ENCODE data around the gene COL28A1. TPM values are rescaled to one million over a fixed set of nuclear protein-coding genes. Genes with fewer than 3 reads are reported as not detected.

The COL28A1 gene
- total RNA-seq, 5 donors from 2014 or later (not counting 1 experiment from before 2014, with no cell fraction given), result 0.09 to 0.23 (median 0.19) TPM; not detected in 1

GRCh38 chr7:7333610-7334009 lies 202.1 kb downstream of the COL28A1 start:
- no peak overlapping the region for H3K27ac ChIP-seq (ENCODE audit: low read length)
- Mint-ChIP-seq H3K27me3 (peaks cover 0 to 11% of the 10 kb centered on the region in 2 donors), H3K27ac (no peak overlapping the region), H3K9me3 (no peaks in the 10 kb centered on the region), H3K4me3 (no peak overlapping the region), H3K36me3 (no peaks in the 10 kb centered on the region), H3K4me1 (peaks cover 4 to 6% (median 4%) of the 10 kb centered on the region in 3 donors)
- H3K4me3 ChIP-seq (ENCODE audit: control insufficient read depth in 1 of 2, extremely low read depth in 1 of 2, low read length in 1 of 2), result no peak overlapping the region
- CTCF ChIA-PET, result no interaction called here
- no peaks in the 10 kb centered on the region for H3K36me3 ChIP-seq (ENCODE audit: control insufficient read depth in 2 of 2, extremely low read depth in 1 of 2, insufficient read depth in 1 of 2, low read length in 1 of 2)
- no peaks in the 10 kb centered on the region for H3K27me3 ChIP-seq (replicated peaks in 1 of 2; ENCODE audit: control insufficient read depth in 2 of 2, extremely low read depth in 1 of 2, insufficient read depth in 2 of 2, low read length in 1 of 2)
- DNase-seq (no peak), ATAC-seq (replicated peaks in 1 of 4) (no peak)
- no peaks in the 10 kb centered on the region for H3K9me3 ChIP-seq
- WGBS (ENCODE audit: insufficient coverage), result no CpG with 5 or more reads among the region's 3 CpGs
- no peaks in the 10 kb centered on the region for H3K4me1 ChIP-seq (ENCODE audit: control insufficient read depth in 1 of 2, extremely low read depth in 1 of 2, insufficient read depth in 2 of 2, low read length in 2 of 2)
- POLR2A ChIA-PET, result no interaction called here

GRCh38 chr7:7331523-7331922 lies 204.2 kb downstream of the COL28A1 start:
- H3K36me3 Mint-ChIP-seq, result no peaks in the 10 kb centered on the region
- H3K4me1 Mint-ChIP-seq, result peaks cover 4 to 6% (median 4%) of the 10 kb centered on the region in 3 donors
- ChIA-PET POLR2A (no interaction called here), CTCF (no interaction called here)
- peaks cover 0 to 11% of the 10 kb centered on the region in 2 donors for H3K27me3 Mint-ChIP-seq
- no peak for DNase-seq
- Histone ChIP-seq H3K4me3 (ENCODE audit: control insufficient read depth in 1 of 2, extremely low read depth in 1 of 2, low read length in 1 of 2) (no peak overlapping the region), H3K36me3 (ENCODE audit: control insufficient read depth in 2 of 2, extremely low read depth in 1 of 2, insufficient read depth in 1 of 2, low read length in 1 of 2) (no peaks in the 10 kb centered on the region), H3K27me3 (replicated peaks in 1 of 2; ENCODE audit: control insufficient read depth in 2 of 2, extremely low read depth in 1 of 2, insufficient read depth in 2 of 2, low read length in 1 of 2) (no peaks in the 10 kb centered on the region), H3K9me3 (no peaks in the 10 kb centered on the region), H3K27ac (ENCODE audit: low read length) (no peak overlapping the region), H3K4me1 (ENCODE audit: control insufficient read depth in 1 of 2, extremely low read depth in 1 of 2, insufficient read depth in 2 of 2, low read length in 2 of 2) (no peaks in the 10 kb centered on the region)
- ATAC-seq (replicated peaks in 1 of 4), result no peak
- H3K4me3 Mint-ChIP-seq, result no peak overlapping the region
- no peaks in the 10 kb centered on the region for H3K9me3 Mint-ChIP-seq
- WGBS (ENCODE audit: insufficient coverage), result 93% methylated on average over 3 of the region's 4 CpGs
- H3K27ac Mint-ChIP-seq, result no peak overlapping the region

GRCh38 chr7:7330997-7331396 lies 204.7 kb downstream of the COL28A1 start:
- Histone ChIP-seq H3K27ac (ENCODE audit: low read length) (no peak overlapping the region), H3K4me3 (ENCODE audit: control insufficient read depth in 1 of 2, extremely low read depth in 1 of 2, low read length in 1 of 2) (no peak overlapping the region), H3K36me3 (ENCODE audit: control insufficient read depth in 2 of 2, extremely low read depth in 1 of 2, insufficient read depth in 1 of 2, low read length in 1 of 2) (no peaks in the 10 kb centered on the region), H3K9me3 (no peaks in the 10 kb centered on the region), H3K27me3 (replicated peaks in 1 of 2; ENCODE audit: control insufficient read depth in 2 of 2, extremely low read depth in 1 of 2, insufficient read depth in 2 of 2, low read length in 1 of 2) (no peaks in the 10 kb centered on the region), H3K4me1 (ENCODE audit: control insufficient read depth in 1 of 2, extremely low read depth in 1 of 2, insufficient read depth in 2 of 2, low read length in 2 of 2) (no peaks in the 10 kb centered on the region)
- Mint-ChIP-seq H3K4me3 (no peak overlapping the region), H3K27me3 (peaks cover 0 to 11% of the 10 kb centered on the region in 2 donors), H3K4me1 (peaks cover 4 to 6% (median 4%) of the 10 kb centered on the region in 3 donors), H3K9me3 (no peaks in the 10 kb centered on the region), H3K27ac (no peak overlapping the region), H3K36me3 (no peaks in the 10 kb centered on the region)
- ChIA-PET POLR2A (no interaction called here), CTCF (no interaction called here)
- 71% methylated on average over 1 of the region's 2 CpGs for WGBS (ENCODE audit: insufficient coverage)
- no peak for DNase-seq
- ATAC-seq (replicated peaks in 1 of 4), result no peak

- whole genome bisulfite sequencing (ENCODE audit: insufficient coverage), result no CpG with 5 or more reads among the region's 1 CpG
- DNase-seq (no peak), ATAC-seq (replicated peaks in 1 of 4) (no peak)
- no peaks in the 10 kb centered on the region for H3K36me3 Mint-ChIP-seq
- ChIA-PET CTCF (no interaction called here), POLR2A (no interaction called here)
- H3K9me3 Mint-ChIP-seq, result no peaks in the 10 kb centered on the region
- H3K4me1 Mint-ChIP-seq, result peaks cover 4 to 7% (median 6%) of the 10 kb centered on the region in 3 donors
- no peaks in the 10 kb centered on the region for H3K9me3 ChIP-seq
- H3K4me3 Mint-ChIP-seq, result no peak overlapping the region
- H3K4me1 ChIP-seq (ENCODE audit: control insufficient read depth in 1 of 2, extremely low read depth in 1 of 2, insufficient read depth in 2 of 2, low read length in 2 of 2), result no peaks in the 10 kb centered on the region
- no peak overlapping the region for H3K27ac Mint-ChIP-seq
- no peaks in the 10 kb centered on the region for H3K36me3 ChIP-seq (ENCODE audit: control insufficient read depth in 2 of 2, extremely low read depth in 1 of 2, insufficient read depth in 1 of 2, low read length in 1 of 2)
- no peak overlapping the region for H3K4me3 ChIP-seq (ENCODE audit: control insufficient read depth in 1 of 2, extremely low read depth in 1 of 2, low read length in 1 of 2)
- H3K27me3 ChIP-seq (replicated peaks in 1 of 2; ENCODE audit: control insufficient read depth in 2 of 2, extremely low read depth in 1 of 2, insufficient read depth in 2 of 2, low read length in 1 of 2), result no peaks in the 10 kb centered on the region
- no peak overlapping the region for H3K27ac ChIP-seq (ENCODE audit: low read length)
- peaks cover 5 to 11% of the 10 kb centered on the region in 2 donors for H3K27me3 Mint-ChIP-seq
Measured at GRCh38 chr7:7329326-7329725, 206.3 kb downstream of the COL28A1 start.

DNA sequence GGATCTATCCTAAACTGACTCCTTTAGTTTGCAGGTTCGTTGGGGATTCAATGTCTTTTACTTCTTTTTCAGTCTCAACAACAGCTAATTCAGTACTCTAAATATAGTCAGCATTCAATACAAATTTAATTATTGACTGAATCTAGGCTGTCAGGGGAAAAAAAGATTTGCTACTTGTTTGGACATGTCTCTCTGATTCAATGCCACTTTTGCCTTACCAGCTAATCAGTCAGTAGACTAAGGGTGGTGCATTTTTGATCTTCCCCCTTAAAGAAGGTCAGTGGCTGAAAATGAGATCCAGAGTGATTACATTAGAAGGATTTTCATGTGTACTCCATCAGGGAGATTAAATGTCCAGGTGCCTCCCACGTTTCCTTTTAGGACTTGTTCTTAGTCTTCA lies 208.2 kb downstream of the COL28A1 start:
- Mint-ChIP-seq H3K9me3 (no peaks in the 10 kb centered on the region), H3K4me1 (peaks cover 0 to 3% (median 0%) of the 10 kb centered on the region in 3 donors)
- no peak for DNase-seq

GRCh38 chr7:7324698-7325097 lies 211.0 kb downstream of the COL28A1 start:
- Histone ChIP-seq H3K4me3 (ENCODE audit: control insufficient read depth in 1 of 2, extremely low read depth in 1 of 2, low read length in 1 of 2) (no peak overlapping the region), H3K27me3 (replicated peaks in 1 of 2; ENCODE audit: control insufficient read depth in 2 of 2, extremely low read depth in 1 of 2, insufficient read depth in 2 of 2, low read length in 1 of 2) (peaks cover 0 to 3% of the 10 kb centered on the region in 2 experiments), H3K36me3 (ENCODE audit: control insufficient read depth in 2 of 2, extremely low read depth in 1 of 2, insufficient read depth in 1 of 2, low read length in 1 of 2) (no peaks in the 10 kb centered on the region), H3K4me1 (ENCODE audit: control insufficient read depth in 1 of 2, extremely low read depth in 1 of 2, insufficient read depth in 2 of 2, low read length in 2 of 2) (no peaks in the 10 kb centered on the region), H3K9me3 (no peaks in the 10 kb centered on the region), H3K27ac (ENCODE audit: low read length) (no peak overlapping the region)
- H3K36me3 Mint-ChIP-seq, result no peaks in the 10 kb centered on the region
- POLR2A ChIA-PET, result no interaction called here
- WGBS (ENCODE audit: insufficient coverage), result 80% methylated on average over 2 of the region's 3 CpGs
- no peak overlapping the region for H3K27ac Mint-ChIP-seq
- no peaks in the 10 kb centered on the region for H3K9me3 Mint-ChIP-seq
- ATAC-seq (replicated peaks in 1 of 4), result no peak
- CTCF ChIA-PET, result interaction anchor here in 1 of 2 donors (0.7 kb wide), 1 partner anchor 35 kb away, joined by 15 read pairs; no protein-coding TSS in a partner anchor
- no peak overlapping the region for H3K4me3 Mint-ChIP-seq
- DNase-seq, result no peak
- H3K27me3 Mint-ChIP-seq, result peaks cover 0 to 9% of the 10 kb centered on the region in 2 donors
- H3K4me1 Mint-ChIP-seq, result peaks cover 0 to 3% (median 0%) of the 10 kb centered on the region in 3 donors

More for the DNA sequence above, 208.2 kb downstream of the COL28A1 start:
- ChIA-PET CTCF (no interaction called here), POLR2A (no interaction called here)
- Mint-ChIP-seq H3K27ac (no peak overlapping the region), H3K36me3 (no peaks in the 10 kb centered on the region), H3K27me3 (peaks cover 9 to 11% of the 10 kb centered on the region in 2 donors), H3K4me3 (no peak overlapping the region)
- WGBS (ENCODE audit: insufficient coverage), result no CpG with 5 or more reads among the region's 2 CpGs
- Histone ChIP-seq H3K27ac (ENCODE audit: low read length) (no peak overlapping the region), H3K36me3 (ENCODE audit: control insufficient read depth in 2 of 2, extremely low read depth in 1 of 2, insufficient read depth in 1 of 2, low read length in 1 of 2) (no peaks in the 10 kb centered on the region), H3K4me1 (ENCODE audit: control insufficient read depth in 1 of 2, extremely low read depth in 1 of 2, insufficient read depth in 2 of 2, low read length in 2 of 2) (no peaks in the 10 kb centered on the region), H3K4me3 (ENCODE audit: control insufficient read depth in 1 of 2, extremely low read depth in 1 of 2, low read length in 1 of 2) (no peak overlapping the region), H3K9me3 (no peaks in the 10 kb centered on the region), H3K27me3 (replicated peaks in 1 of 2; ENCODE audit: control insufficient read depth in 2 of 2, extremely low read depth in 1 of 2, insufficient read depth in 2 of 2, low read length in 1 of 2) (peaks cover 0 to 3% of the 10 kb centered on the region in 2 experiments)
- ATAC-seq (replicated peaks in 1 of 4), result no peak

DNA sequence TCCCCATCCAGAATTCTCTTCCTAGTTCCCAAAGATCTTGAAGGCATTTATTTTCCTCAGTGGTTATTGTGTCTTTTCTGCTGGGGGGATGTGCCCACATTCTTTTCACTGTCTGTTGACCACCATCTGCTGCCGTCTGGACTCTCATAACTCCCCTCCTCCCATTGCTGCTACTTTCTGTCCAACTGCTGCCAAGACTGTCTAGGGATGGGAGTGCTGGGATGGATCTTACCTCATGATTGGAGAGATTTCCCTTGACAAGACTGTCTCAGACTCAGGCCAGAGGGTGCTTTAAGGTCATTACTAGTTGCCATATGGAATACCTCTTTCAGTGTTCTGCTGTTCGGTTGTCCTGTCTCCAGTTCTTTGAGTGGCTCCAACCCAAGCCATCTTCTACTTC lies 211.8 kb downstream of the COL28A1 start:
- ATAC-seq (replicated peaks in 1 of 4) (no peak), DNase-seq (no peak)
- Mint-ChIP-seq H3K27me3 (peaks cover 0 to 9% of the 10 kb centered on the region in 2 donors), H3K36me3 (no peaks in the 10 kb centered on the region), H3K27ac (no peak overlapping the region), H3K9me3 (no peaks in the 10 kb centered on the region), H3K4me1 (peaks cover 0 to 3% (median 0%) of the 10 kb centered on the region in 3 donors), H3K4me3 (no peak overlapping the region)
- Histone ChIP-seq H3K9me3 (no peaks in the 10 kb centered on the region), H3K36me3 (ENCODE audit: control insufficient read depth in 2 of 2, extremely low read depth in 1 of 2, insufficient read depth in 1 of 2, low read length in 1 of 2) (no peaks in the 10 kb centered on the region), H3K4me1 (ENCODE audit: control insufficient read depth in 1 of 2, extremely low read depth in 1 of 2, insufficient read depth in 2 of 2, low read length in 2 of 2) (no peaks in the 10 kb centered on the region), H3K27ac (ENCODE audit: low read length) (no peak overlapping the region), H3K4me3 (ENCODE audit: control insufficient read depth in 1 of 2, extremely low read depth in 1 of 2, low read length in 1 of 2) (no peak overlapping the region), H3K27me3 (replicated peaks in 1 of 2; ENCODE audit: control insufficient read depth in 2 of 2, extremely low read depth in 1 of 2, insufficient read depth in 2 of 2, low read length in 1 of 2) (peaks cover 0 to 3% of the 10 kb centered on the region in 2 experiments)
- WGBS (ENCODE audit: insufficient coverage), result 92% methylated on average over 1 of the region's 2 CpGs
- POLR2A ChIA-PET, result no interaction called here
- CTCF ChIA-PET, result no interaction called here

Data from T-cell (primary cell).